ENCODE data around the gene POLR3E. TPM values are rescaled to one million over a fixed set of nuclear protein-coding genes. Genes with fewer than 3 reads are reported as not detected.
"Not testable (repeated sequence)": the region's sequence is repeated elsewhere in the genome, so short reads cannot be mapped to it uniquely, and the experiment has no call there.

POLR3E gene
- total and polyA plus RNA-seq, 8 donors: 29.2 to 61.2 (median 52.0) TPM

- peaks cover 8 to 10% of the 10 kb centered on the region in 2 donors for H3K4me1 ChIP-seq
- H3K27me3 ChIP-seq: no peaks in the 10 kb centered on the region
- H3K9me3 ChIP-seq: no peaks in the 10 kb centered on the region
- no peak for ATAC-seq
- H3K27ac ChIP-seq: no peak overlapping the region
- TF ChIP-seq CTCF (IDR thresholded peaks at IDR 0.05): no peak
- peaks cover 0 to 62% of the 10 kb centered on the region in 2 donors for H3K36me3 ChIP-seq
- no peak for DNase-seq
- no peak overlapping the region for H3K4me3 ChIP-seq
- intact Hi-C loops (cut with DNase I): no loop called here
Measured at GRCh38 chr16:22348291-22348690, 51.1 kb downstream of the POLR3E start.

GRCh38 chr16:22351017-22351416, 53.8 kb downstream of the POLR3E start:
- H3K4me3 ChIP-seq; DNase-seq; H3K27me3 ChIP-seq; H3K27ac ChIP-seq; H3K9me3 ChIP-seq; ATAC-seq; intact Hi-C loops (cut with DNase I): not testable (repeated sequence)
- H3K4me1 ChIP-seq: peaks cover 11 to 25% of the 10 kb centered on the region in 2 donors
- H3K36me3 ChIP-seq: peaks cover 0 to 44% of the 10 kb centered on the region in 2 donors

DNA sequence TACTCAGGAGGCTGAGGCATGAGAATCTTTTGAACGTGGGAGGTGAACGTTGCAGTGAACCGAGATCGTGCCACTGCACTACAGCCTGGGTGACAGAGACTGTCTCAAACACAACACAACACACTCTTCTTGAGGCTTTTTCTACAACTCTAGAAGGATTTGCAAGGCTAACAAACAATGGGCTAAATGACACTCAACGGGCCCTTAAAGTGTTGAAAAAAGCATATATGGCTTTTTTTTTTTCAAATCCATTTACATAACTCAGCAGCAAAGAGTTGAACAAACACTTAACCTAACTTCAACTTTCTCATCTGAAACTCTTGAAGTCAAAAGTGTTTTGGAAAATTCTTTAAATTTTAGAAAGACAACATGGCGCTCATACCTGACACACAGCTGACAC, 54.9 kb downstream of the POLR3E start:
- H3K9me3 ChIP-seq: no peaks in the 10 kb centered on the region
- no peaks in the 10 kb centered on the region for H3K27me3 ChIP-seq
- TF ChIP-seq CTCF (IDR thresholded peaks at IDR 0.05): no peak
- ATAC-seq: peak; percentile 78
- no peak overlapping the region for H3K4me3 ChIP-seq
- peaks cover 11 to 25% of the 10 kb centered on the region in 2 donors for H3K4me1 ChIP-seq
- intact Hi-C loops (cut with DNase I): no loop called here
- H3K36me3 ChIP-seq: peaks cover 0 to 32% of the 10 kb centered on the region in 2 donors
- no peak for DNase-seq
- no peak overlapping the region for H3K27ac ChIP-seq

DNA sequence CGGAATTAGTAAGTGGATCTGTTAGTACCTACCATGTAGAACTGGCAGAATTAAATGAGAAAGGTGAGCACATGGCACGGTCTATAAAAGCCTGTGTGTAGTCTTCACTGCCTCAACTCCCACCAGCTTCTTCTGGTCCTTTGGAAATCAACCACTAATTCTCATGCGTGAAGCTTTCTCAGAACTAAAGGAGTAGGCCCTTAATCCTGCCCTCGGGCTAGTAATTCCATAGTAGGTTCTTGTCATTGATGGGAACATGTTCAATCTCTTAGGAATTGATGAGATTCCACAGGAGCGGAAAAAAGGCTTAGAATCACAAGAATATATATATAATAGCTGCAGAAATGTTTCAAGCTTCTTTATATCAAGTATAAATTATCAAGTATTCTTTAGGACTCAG, 55.5 kb downstream of the POLR3E start:
- Histone ChIP-seq H3K27me3 (no peaks in the 10 kb centered on the region), H3K27ac (peak overlapping the region in 1 of 2 donors; percentile 74), H3K4me1 (peaks cover 11 to 30% of the 10 kb centered on the region in 2 donors), H3K36me3 (peaks cover 0 to 26% of the 10 kb centered on the region in 2 donors), H3K9me3 (no peaks in the 10 kb centered on the region), H3K4me3 (no peak overlapping the region)
- no peak for ATAC-seq
- TF ChIP-seq CTCF (IDR thresholded peaks at IDR 0.05): no peak
- intact Hi-C loops (cut with DNase I): no loop called here
- DNase-seq: no peak

DNA sequence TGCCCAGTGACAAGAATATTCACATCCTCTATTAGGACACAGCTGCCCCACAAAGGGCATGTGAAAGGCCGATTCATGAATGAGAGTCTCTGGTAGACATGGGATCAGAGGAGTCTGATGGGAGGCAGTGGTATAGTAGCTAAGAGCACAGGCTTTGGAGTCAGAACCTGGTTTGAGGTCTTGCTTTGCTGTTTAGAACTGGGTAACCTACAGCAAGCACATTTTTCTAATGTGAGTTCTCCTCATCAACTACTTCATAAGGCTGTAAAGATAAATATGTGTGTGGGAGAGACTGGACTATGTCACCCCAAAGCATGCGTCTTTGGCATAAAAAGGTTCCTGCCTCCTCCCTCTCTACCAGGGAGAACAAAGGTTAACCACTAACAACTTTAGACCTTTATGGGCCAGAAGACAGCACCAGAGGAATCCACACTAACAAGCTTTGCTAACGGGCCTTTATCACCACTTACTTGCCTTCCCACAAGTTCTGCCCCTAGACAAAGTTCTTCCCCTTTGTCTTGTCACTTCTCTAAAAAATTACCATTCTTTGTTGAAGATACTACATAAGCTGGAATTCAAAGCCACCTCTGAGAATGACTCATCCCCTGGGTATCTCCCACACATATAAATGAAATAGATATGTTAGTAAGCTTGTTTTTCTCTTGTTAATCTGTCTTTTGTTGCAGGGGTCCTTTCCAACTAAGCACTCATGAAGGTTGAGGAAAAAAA, 56.1 kb downstream of the POLR3E start:
- Histone ChIP-seq H3K27me3 (no peaks in the 10 kb centered on the region), H3K4me3 (no peak overlapping the region), H3K36me3 (peaks cover 0 to 20% of the 10 kb centered on the region in 2 donors), H3K27ac (peak overlapping the region in 1 of 2 donors; percentile 74), H3K9me3 (no peaks in the 10 kb centered on the region), H3K4me1 (peaks cover 17 to 36% of the 10 kb centered on the region in 2 donors)
- no peak for TF ChIP-seq CTCF (IDR thresholded peaks at IDR 0.05)
- DNase-seq (no peak), ATAC-seq (peak; percentile 48)
- intact Hi-C loops (cut with DNase I): no loop called here
